Measurements from ENCODE around the gene TECR. TPM values are rescaled to one million over a fixed set of nuclear protein-coding genes. Genes with fewer than 3 reads are reported as not detected.

Gene TECR
- total RNA-seq, 1 experiment from 2014 or later, result 164 TPM

DNA sequence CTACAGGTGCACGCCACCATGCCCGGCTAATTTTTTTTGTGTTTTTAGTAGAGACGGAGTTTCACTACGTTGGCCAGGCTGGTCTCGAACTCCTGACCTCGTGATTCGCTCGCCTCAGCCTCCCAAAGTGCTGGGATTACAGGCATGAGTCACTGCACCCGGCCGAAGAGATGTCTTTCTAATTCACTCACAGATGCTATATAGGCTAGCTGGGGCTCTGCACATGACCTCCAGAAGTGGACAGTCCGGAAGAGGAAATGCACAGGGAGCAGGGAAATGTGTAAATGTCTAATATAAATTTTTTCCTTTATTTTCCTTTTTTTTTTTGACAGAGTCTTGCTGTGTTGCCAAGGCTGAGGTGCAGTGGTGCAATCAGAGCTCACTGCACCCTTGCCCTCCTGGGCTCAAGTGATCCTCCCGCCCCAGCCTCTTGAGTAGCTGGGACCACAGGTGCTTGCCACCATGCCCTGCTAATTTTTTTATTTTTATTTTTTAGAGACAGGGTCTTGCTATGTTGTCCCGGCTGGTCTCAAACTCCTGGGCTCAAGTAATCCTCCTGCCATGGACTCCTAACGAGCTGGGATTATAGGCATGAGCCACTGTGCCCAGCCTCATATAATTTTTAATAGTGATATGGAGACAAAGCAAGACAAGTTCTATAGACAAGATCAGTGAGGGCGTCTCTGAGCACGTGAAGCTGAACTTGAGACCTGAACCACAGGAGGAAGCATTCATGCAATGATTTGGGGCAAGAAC is 41.8 kb upstream of the TECR start:
- H4K91ac ChIP-seq (ENCODE audit: insufficient read length, low read depth, low read length), result no peak overlapping the region
- no peak overlapping the region for H2BK120ac ChIP-seq (ENCODE audit: low read depth, low read length, poor library complexity, severe bottlenecking)
- peaks cover 29 to 62% (median 47%) of the 10 kb centered on the region in 3 experiments; a peak in 6 of 7 replicates for H3K36me3 Mint-ChIP-seq (ENCODE audit: insufficient read depth in 1 of 3, low read depth in 3 of 3)
- no peak overlapping the region for H3K4me2 ChIP-seq (ENCODE audit: insufficient read depth, insufficient read length, low read length)
- no peak overlapping the region for H2BK12ac ChIP-seq (ENCODE audit: insufficient read length, low read depth, low read length)
- no peak overlapping the region for H3K23ac ChIP-seq (ENCODE audit: insufficient read length, low read depth, low read length)
- H3K23me2 ChIP-seq (ENCODE audit: insufficient read length, low read depth, low read length, poor library complexity, severe bottlenecking), result no peaks in the 10 kb centered on the region
- H3K4me1 Mint-ChIP-seq, result peaks cover 4 to 7% of the 10 kb centered on the region in 2 experiments
- no peak overlapping the region for H4K5ac ChIP-seq (ENCODE audit: insufficient read length, low read depth, low read length)
- no peaks in the 10 kb centered on the region for H3K4me1 ChIP-seq (ENCODE audit: insufficient read depth, low read length)
- no peaks in the 10 kb centered on the region for H3K9me3 ChIP-seq (ENCODE audit: control insufficient read depth, low read depth, low read length)
- no peak overlapping the region for H3K4ac ChIP-seq (ENCODE audit: low read depth, low read length)
- H3K4me3 Mint-ChIP-seq, result no peak overlapping the region
- no peak overlapping the region for H3T11ph ChIP-seq (ENCODE audit: low read length)
- H4K8ac ChIP-seq (replicated peaks; ENCODE audit: insufficient read length, low read depth, low read length), result no peak overlapping the region
- H3K27ac ChIP-seq (ENCODE audit: insufficient read length, low read depth, low read length), result no peak overlapping the region
- H3K79me2 ChIP-seq (ENCODE audit: insufficient read depth, low read length), result no peaks in the 10 kb centered on the region
- WGBS (ENCODE audit: extremely low coverage, insufficient read length, low lambda C conversion rate), result no CpG with 5 or more reads among the region's 16 CpGs
- no peaks in the 10 kb centered on the region for H3K79me1 ChIP-seq (ENCODE audit: insufficient read depth, low read depth, low read length, poor library complexity, severe bottlenecking)
- H2BK20ac ChIP-seq (ENCODE audit: low read depth, low read length, poor library complexity, severe bottlenecking), result no peak overlapping the region
- DNase-seq, result no peak
- H3K9ac ChIP-seq (ENCODE audit: extremely low read depth, insufficient read length, low read length), result no peak overlapping the region
- H3K9me3 Mint-ChIP-seq, result no peaks in the 10 kb centered on the region
- H3K27me3 Mint-ChIP-seq (ENCODE audit: low read depth), result no peaks in the 10 kb centered on the region
- H3K27ac Mint-ChIP-seq, result no peak overlapping the region; a peak in 1 of 7 replicates
- H2BK5ac ChIP-seq (ENCODE audit: insufficient read length, low read length), result no peak overlapping the region
- H3K27me3 ChIP-seq (ENCODE audit: insufficient read depth, low read length), result no peaks in the 10 kb centered on the region
- no peak overlapping the region for H2BK15ac ChIP-seq (ENCODE audit: low read depth, low read length)
- no peak overlapping the region for H2AFZ ChIP-seq (ENCODE audit: low read length)
- H3K18ac ChIP-seq (ENCODE audit: insufficient read length, low read depth, low read length), result no peak overlapping the region
- TF ChIP-seq, protein P1, sequence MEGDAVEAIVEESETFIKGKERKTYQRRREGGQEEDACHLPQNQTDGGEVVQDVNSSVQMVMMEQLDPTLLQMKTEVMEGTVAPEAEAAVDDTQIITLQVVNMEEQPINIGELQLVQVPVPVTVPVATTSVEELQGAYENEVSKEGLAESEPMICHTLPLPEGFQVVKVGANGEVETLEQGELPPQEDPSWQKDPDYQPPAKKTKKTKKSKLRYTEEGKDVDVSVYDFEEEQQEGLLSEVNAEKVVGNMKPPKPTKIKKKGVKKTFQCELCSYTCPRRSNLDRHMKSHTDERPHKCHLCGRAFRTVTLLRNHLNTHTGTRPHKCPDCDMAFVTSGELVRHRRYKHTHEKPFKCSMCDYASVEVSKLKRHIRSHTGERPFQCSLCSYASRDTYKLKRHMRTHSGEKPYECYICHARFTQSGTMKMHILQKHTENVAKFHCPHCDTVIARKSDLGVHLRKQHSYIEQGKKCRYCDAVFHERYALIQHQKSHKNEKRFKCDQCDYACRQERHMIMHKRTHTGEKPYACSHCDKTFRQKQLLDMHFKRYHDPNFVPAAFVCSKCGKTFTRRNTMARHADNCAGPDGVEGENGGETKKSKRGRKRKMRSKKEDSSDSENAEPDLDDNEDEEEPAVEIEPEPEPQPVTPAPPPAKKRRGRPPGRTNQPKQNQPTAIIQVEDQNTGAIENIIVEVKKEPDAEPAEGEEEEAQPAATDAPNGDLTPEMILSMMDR (conservative IDR thresholded peaks at IDR 0.05), result no peak
- H3K56ac ChIP-seq (ENCODE audit: insufficient read length, low read depth, low read length), result no peak overlapping the region
- H4K20me1 ChIP-seq (ENCODE audit: control insufficient read depth, insufficient read depth, insufficient read length), result no peaks in the 10 kb centered on the region
- no peak overlapping the region for H3K14ac ChIP-seq (ENCODE audit: insufficient read depth, low read length)
- no peak overlapping the region for H2AK5ac ChIP-seq (ENCODE audit: insufficient read length, low read length)

Data from H9 (cell line).